LHCN-M2 (cell line): ENCODE measurements around the gene GNPAT. TPM values are rescaled to one million over a fixed set of nuclear protein-coding genes. Genes with fewer than 3 reads are reported as not detected.

Experiments used
- DNase-seq: peaks from one replicate; pipeline ENCODE4 v3.0.0-alpha.2; 2012; ENCODE audit warnings: low read depth
- total RNA-seq: library from RNA; depleted of rRNA; stranded (reverse); fragments of >200 nt; gene quantifications from 2 replicates; pipeline ENCODE4 v1.2.3, GENCODE V29; 2014

GNPAT gene
- total RNA-seq, 1 experiment from 2014 or later, result 79.7 TPM

- DNase-seq, result peak; percentile 26
Measured at GRCh38 chr1:231242516-231243198, 1.6 kb downstream of the GNPAT start.

- no peak for DNase-seq
Measured at GRCh38 chr1:231248778-231249177, 7.8 kb downstream of the GNPAT start.

- DNase-seq, result no peak
Measured at GRCh38 chr1:231252336-231252735, 11.3 kb downstream of the GNPAT start.

GRCh38 chr1:231260351-231260750 lies 19.3 kb downstream of the GNPAT start:
- no peak for DNase-seq

- no peak for DNase-seq
Measured at GRCh38 chr1:231264642-231265041, 23.6 kb downstream of the GNPAT start.

- no peak for DNase-seq
Measured at GRCh38 chr1:231265379-231265778, 24.4 kb downstream of the GNPAT start.

- DNase-seq, result no peak
Measured at GRCh38 chr1:231266811-231267322, 25.9 kb downstream of the GNPAT start.

- DNase-seq, result no peak
Measured at GRCh38 chr1:231272173-231272572, 31.2 kb downstream of the GNPAT start.

GRCh38 chr1:231272880-231273279 lies 31.9 kb downstream of the GNPAT start:
- peak; percentile 6 for DNase-seq

GRCh38 chr1:231274119-231274825 lies 33.3 kb downstream of the GNPAT start:
- no peak for DNase-seq

- no peak for DNase-seq
Measured at GRCh38 chr1:231278100-231278790, 37.2 kb downstream of the GNPAT start.

- DNase-seq, result peak; percentile 20
Measured at GRCh38 chr1:231279081-231279480, 38.1 kb downstream of the GNPAT start.

- no peak for DNase-seq
Measured at GRCh38 chr1:231279683-231280082, 38.7 kb downstream of the GNPAT start.

- no peak for DNase-seq
Measured at GRCh38 chr1:231284441-231284840, 43.4 kb downstream of the GNPAT start.

GRCh38 chr1:231286603-231287002 lies 45.6 kb downstream of the GNPAT start:
- no peak for DNase-seq

- DNase-seq, result no peak
Measured at GRCh38 chr1:231295938-231296337, 54.9 kb downstream of the GNPAT start.

- no peak for DNase-seq
Measured at GRCh38 chr1:231301990-231302389, 61.0 kb downstream of the GNPAT start.

- DNase-seq, result no peak
Measured at GRCh38 chr1:231310391-231310934, 69.5 kb downstream of the GNPAT start.

- no peak for DNase-seq
Measured at GRCh38 chr1:231311720-231312431, 70.9 kb downstream of the GNPAT start.

GRCh38 chr1:231312432-231312788 lies 71.4 kb downstream of the GNPAT start:
- DNase-seq, result no peak

GRCh38 chr1:231313661-231314060 lies 72.6 kb downstream of the GNPAT start:
- no peak for DNase-seq

- DNase-seq, result peak; percentile 15
Measured at GRCh38 chr1:231315887-231316286, 74.9 kb downstream of the GNPAT start.
